ENCODE measurements around the gene ASTN2.

The ASTN2 gene

GRCh38 chr9:116819116-116819515, 595.7 kb downstream of the ASTN2 start:
- TF ChIP-seq EZH2 (IDR thresholded peaks at IDR 0.05; ENCODE audit: borderline replicate concordance, low read length) (no peak), CTCF (IDR thresholded peaks at IDR 0.05; ENCODE audit: low read length) (no peak)
- no peak overlapping the region for H3K27ac ChIP-seq (ENCODE audit: low read depth, low read length, poor library complexity, severe bottlenecking)

DNA sequence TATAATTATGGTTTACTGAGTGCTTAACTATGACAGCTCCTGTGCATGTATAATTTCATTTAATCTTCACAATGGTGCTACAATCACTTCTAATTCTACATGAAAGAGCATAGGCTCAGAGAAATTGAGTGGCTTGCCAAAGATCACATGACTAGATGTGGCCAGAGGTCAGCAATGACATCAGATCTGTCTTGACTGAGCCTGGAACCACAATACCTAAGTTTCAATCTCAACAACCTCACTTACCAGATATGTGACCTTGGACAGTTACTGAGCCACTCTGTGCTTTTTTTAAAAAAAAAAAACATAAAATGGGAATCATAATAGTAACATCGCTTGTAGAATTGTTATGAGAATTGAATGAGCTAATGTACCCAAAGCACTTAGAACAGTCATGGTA, 597.1 kb downstream of the ASTN2 start:
- no peak overlapping the region for H3K4me2 ChIP-seq (ENCODE audit: low read length)
- H3K27me3 ChIP-seq (ENCODE audit: insufficient read depth, low read length), result no peaks in the 10 kb centered on the region
- no peak overlapping the region for H3K9ac ChIP-seq (ENCODE audit: low read length)
- no peaks in the 10 kb centered on the region for H3F3A ChIP-seq (ENCODE audit: insufficient read depth, low read length)
- no peaks in the 10 kb centered on the region for H3K9me3 ChIP-seq (ENCODE audit: low read length)
- TF ChIP-seq CTCF (IDR thresholded peaks at IDR 0.05; ENCODE audit: low read length) (no peak), EZH2 (IDR thresholded peaks at IDR 0.05; ENCODE audit: borderline replicate concordance, low read length) (no peak)
- no peaks in the 10 kb centered on the region for H3K4me1 ChIP-seq (ENCODE audit: insufficient read depth, low read length, severe bottlenecking)
- H3K27ac ChIP-seq (ENCODE audit: low read depth, low read length, poor library complexity, severe bottlenecking), result no peak overlapping the region
- H3K9me2 ChIP-seq (ENCODE audit: low read depth, low read length), result no peaks in the 10 kb centered on the region
- H4K20me1 ChIP-seq (ENCODE audit: insufficient read depth, low read length), result no peaks in the 10 kb centered on the region
- no peaks in the 10 kb centered on the region for H3K36me3 ChIP-seq (ENCODE audit: insufficient read depth, low read length)
- no peak overlapping the region for H3K4me3 ChIP-seq (ENCODE audit: low read depth, low read length, poor library complexity, severe bottlenecking)
- no peak overlapping the region for H2AFZ ChIP-seq (ENCODE audit: low read length)
- H3K79me2 ChIP-seq (ENCODE audit: insufficient read depth, low read length), result no peaks in the 10 kb centered on the region

More at GRCh38 chr9:116819116-116819515, 595.7 kb downstream of the ASTN2 start:
- H3K9me2 ChIP-seq (ENCODE audit: low read depth, low read length), result no peaks in the 10 kb centered on the region
- H3K4me3 ChIP-seq (ENCODE audit: low read depth, low read length, poor library complexity, severe bottlenecking), result no peak overlapping the region
- H3F3A ChIP-seq (ENCODE audit: insufficient read depth, low read length), result no peaks in the 10 kb centered on the region
- no peak overlapping the region for H2AFZ ChIP-seq (ENCODE audit: low read length)
- H3K9ac ChIP-seq (ENCODE audit: low read length), result no peak overlapping the region
- no peaks in the 10 kb centered on the region for H3K27me3 ChIP-seq (ENCODE audit: insufficient read depth, low read length)
- no peaks in the 10 kb centered on the region for H3K79me2 ChIP-seq (ENCODE audit: insufficient read depth, low read length)
- H3K36me3 ChIP-seq (ENCODE audit: insufficient read depth, low read length), result no peaks in the 10 kb centered on the region
- H3K4me1 ChIP-seq (ENCODE audit: insufficient read depth, low read length, severe bottlenecking), result no peaks in the 10 kb centered on the region
- no peaks in the 10 kb centered on the region for H3K9me3 ChIP-seq (ENCODE audit: low read length)
- no peak overlapping the region for H3K4me2 ChIP-seq (ENCODE audit: low read length)
- H4K20me1 ChIP-seq (ENCODE audit: insufficient read depth, low read length), result no peaks in the 10 kb centered on the region

DNA sequence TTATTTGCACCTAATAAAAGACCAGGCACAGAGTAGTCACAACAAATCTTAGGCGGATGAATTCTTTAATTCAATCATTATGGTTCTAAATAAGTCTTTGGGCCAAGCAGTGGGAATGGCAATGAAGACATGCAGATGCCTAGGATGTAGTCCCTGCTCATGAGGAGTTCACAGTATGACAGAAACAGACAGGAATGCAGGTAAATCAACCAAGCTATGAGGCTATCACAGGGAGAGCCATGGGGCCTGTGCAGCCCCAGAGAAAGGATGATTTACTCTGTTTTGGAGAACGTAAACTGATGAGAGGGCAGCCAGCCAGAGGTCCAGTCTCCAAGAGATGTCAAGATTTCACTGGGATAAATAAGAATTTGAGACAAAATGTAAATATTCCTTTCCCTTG, 598.4 kb downstream of the ASTN2 start:
- Histone ChIP-seq H4K20me1 (ENCODE audit: insufficient read depth, low read length) (no peaks in the 10 kb centered on the region), H3K27me3 (ENCODE audit: insufficient read depth, low read length) (no peaks in the 10 kb centered on the region), H3K4me2 (ENCODE audit: low read length) (no peak overlapping the region), H2AFZ (ENCODE audit: low read length) (no peak overlapping the region), H3K4me3 (ENCODE audit: low read depth, low read length, poor library complexity, severe bottlenecking) (no peak overlapping the region), H3K79me2 (ENCODE audit: insufficient read depth, low read length) (no peaks in the 10 kb centered on the region), H3K9me2 (ENCODE audit: low read depth, low read length) (no peaks in the 10 kb centered on the region), H3K9ac (ENCODE audit: low read length) (no peak overlapping the region), H3F3A (ENCODE audit: insufficient read depth, low read length) (no peaks in the 10 kb centered on the region), H3K36me3 (ENCODE audit: insufficient read depth, low read length) (no peaks in the 10 kb centered on the region), H3K27ac (ENCODE audit: low read depth, low read length, poor library complexity, severe bottlenecking) (no peak overlapping the region), H3K4me1 (ENCODE audit: insufficient read depth, low read length, severe bottlenecking) (no peaks in the 10 kb centered on the region), H3K9me3 (ENCODE audit: low read length) (no peaks in the 10 kb centered on the region)
- no peak for TF ChIP-seq EZH2 (IDR thresholded peaks at IDR 0.05; ENCODE audit: borderline replicate concordance, low read length)
- no peak for TF ChIP-seq CTCF (IDR thresholded peaks at IDR 0.05; ENCODE audit: low read length)

All from OCI-LY1 (cell line).